GM12878 (cell line): ENCODE measurements around the gene NAA11. TPM values are rescaled to one million over a fixed set of nuclear protein-coding genes. Genes with fewer than 3 reads are reported as not detected.

Source experiments
- ATAC-seq: fragments of 200-7000 bp; cut with Tn5 transposase; 3 replicates; pipeline ENCODE4 v1.9.1; 2020; ENCODE audit warnings: mild to moderate bottlenecking, moderate library complexity
- BruUV-seq: library from RNA; stranded (reverse); fragments of 400-500 nt; replicated peaks from 2 replicates; lab custom pipeline; 2021; lab: Mats Ljungman, UMichigan
- CTCF ChIA-PET: fragments of 300-600 bp; sonication (Branson Sonifier 250); formaldehyde crosslinking; extraction: SDS; loops from one replicate; lab custom pipeline; 2021; ENCODE audit warnings: inconsistent platforms; lab: Yijun Ruan, JAX
- POLR2A ChIA-PET: fragments of 350-600 bp; formaldehyde crosslinking; extraction: SDS; loops from one replicate; lab custom pipeline; 2021; ENCODE audit warnings: inconsistent platforms; lab: Charles Lee
- RAD21 ChIA-PET: fragments of 300-600 bp; sonication (Branson Sonifier 250); formaldehyde crosslinking; loops from one replicate; lab custom pipeline; 2023; ENCODE audit warnings: antibody characterized with exemption; ENCODE audit not compliant: unreplicated experiment; lab: Charles Lee
- SMC1A ChIA-PET: fragments of 300-600 bp; sonication (Branson Sonifier 250); formaldehyde crosslinking; loops from one replicate; lab custom pipeline; 2023; ENCODE audit not compliant: unreplicated experiment, uncharacterized antibody; lab: Charles Lee
- DNase-seq: peaks from one replicate; pipeline ENCODE4 v3.0.0-alpha.2; 2011; ENCODE audit warnings: low read depth, low spot score
- FAIRE-seq: peaks from 3 replicates; lab custom pipeline; 2011; peaks lifted over from hg19 to GRCh38; lab: Jason Lieb, UNC
- H2AFZ ChIP-seq: 2 replicates; pipeline ENCODE4 v1.6.0; 2011; ENCODE audit warnings: low read depth, low read length, control low read depth; ENCODE audit not compliant: control insufficient read depth
- H3K27ac ChIP-seq: 2 replicates; pipeline ENCODE4 v1.5.1; 2011; ENCODE audit warnings: control low read depth; ENCODE audit not compliant: control insufficient read depth, insufficient read depth
- H3K27me3 ChIP-seq, 2 experiments: replicated peaks in 1 of 2; 2 replicates each; pipeline versions ENCODE4 v1.6.0 to v1.6.1; 2011; ENCODE audit warnings: low read length in 1 of 2; ENCODE audit not compliant: control insufficient read depth in 2 of 2, insufficient read depth in 2 of 2
- H3K36me3 ChIP-seq, 2 experiments: 2 replicates each; pipeline ENCODE4 v1.5.1; 2011; ENCODE audit warnings: low read length in 1 of 2; ENCODE audit not compliant: control insufficient read depth in 2 of 2, insufficient read depth in 2 of 2
- H3K4me1 ChIP-seq: 2 replicates; pipeline ENCODE4 v1.6.1; 2011; ENCODE audit warnings: mild to moderate bottlenecking, low read length, moderate library complexity, mixed read lengths; ENCODE audit not compliant: control insufficient read depth, insufficient read depth
- H3K4me2 ChIP-seq: 2 replicates; pipeline ENCODE4 v1.6.0; 2011; ENCODE audit warnings: control low read depth; ENCODE audit not compliant: control insufficient read depth, insufficient read depth
- H3K4me3 ChIP-seq: fragments of 200-600 bp; sonication (generic); 2 replicates; pipeline ENCODE4 v1.5.1; 2016
- H3K79me2 ChIP-seq: 2 replicates; pipeline ENCODE4 v1.6.0; 2011; ENCODE audit warnings: low read length; ENCODE audit not compliant: control insufficient read depth, insufficient read depth
- H3K9ac ChIP-seq: 2 replicates; pipeline ENCODE4 v1.8.0; 2011; ENCODE audit warnings: low read length, control low read depth, mixed read lengths; ENCODE audit not compliant: control insufficient read depth, insufficient read depth
- H3K9me3 ChIP-seq: replicated peaks from 3 replicates; pipeline ENCODE4 v1.5.1; 2011; ENCODE audit warnings: mild to moderate bottlenecking, low read length; ENCODE audit not compliant: control insufficient read depth, insufficient read depth
- H4K20me1 ChIP-seq: 2 replicates; pipeline ENCODE4 v1.6.0; 2011; ENCODE audit not compliant: control insufficient read depth, insufficient read depth
- CHD1 ChIP-seq: IDR thresholded peaks from 2 replicates; pipeline ENCODE4 v1.6.1; 2012; ENCODE audit warnings: low read depth, low read length, improper control_type of control experiment
- CREM ChIP-seq: IDR thresholded peaks from 2 replicates; pipeline ENCODE4 v1.6.1; 2014; ENCODE audit warnings: antibody characterized with exemption, low read depth
- EP300 ChIP-seq, 2 experiments: fragments of 150-350 bp in 1 of 2; IDR thresholded peaks; 2 replicates each; pipeline ENCODE4 v1.6.1; 2011 to 2012; ENCODE audit warnings: low read depth in 2 of 2, low read length in 2 of 2, borderline replicate concordance in 1 of 2, improper control_type of control experiment in 1 of 2, inconsistent platforms in 1 of 2; ENCODE audit not compliant: control insufficient read depth in 1 of 2
- IRF4 ChIP-seq: IDR thresholded peaks from 2 replicates; pipeline ENCODE4 v1.6.1; 2011; ENCODE audit warnings: low read depth, low read length
- PKNOX1 ChIP-seq: fragments of 450-650 bp; IDR thresholded peaks from 2 replicates; pipeline ENCODE4 v1.6.1; 2016; ENCODE audit warnings: mild to moderate bottlenecking
- RUNX3 ChIP-seq: IDR thresholded peaks from 2 replicates; pipeline ENCODE4 v1.6.1; 2012; ENCODE audit warnings: low read length, inconsistent platforms
- SIX5 ChIP-seq: IDR thresholded peaks from 2 replicates; pipeline ENCODE4 v1.6.1; 2011; ENCODE audit warnings: mild to moderate bottlenecking, low read depth, low read length, moderate library complexity; ENCODE audit not compliant: severe bottlenecking
- SREBF1 ChIP-seq: IDR thresholded peaks from 2 replicates; pipeline ENCODE4 v1.6.1; 2012; ENCODE audit warnings: mild to moderate bottlenecking, low read length
- TCF7 ChIP-seq: IDR thresholded peaks from 2 replicates; pipeline ENCODE4 v1.6.1; 2014; ENCODE audit warnings: antibody characterized with exemption, borderline replicate concordance
- ZBTB4 ChIP-seq: fragments of 450-650 bp; formaldehyde crosslinking; IDR thresholded peaks from 2 replicates; pipeline ENCODE4 v1.4.0; 2022; ENCODE audit warnings: mild to moderate bottlenecking, moderate library complexity
- ZNF274 ChIP-seq: IDR thresholded peaks from one replicate; pipeline ENCODE4 v1.8.0; 2011; ENCODE audit not compliant: insufficient read length, insufficient read depth
- in situ Hi-C: fragments of 300-500 bp; cut with MboI; formaldehyde crosslinking; loops from 9 replicates; pipeline ENCODE4 v1.14.3; 2018; ENCODE audit warnings: mixed read lengths
- intact Hi-C: fragments of 100-400 bp; cut with micrococcal nuclease; formaldehyde crosslinking; loops from one replicate; pipeline ENCODE4 v1.14.2; 2022; ENCODE audit not compliant: unreplicated experiment
- polyA plus RNA-seq, 11 experiments: library from polyadenylated mRNA; depleted of rRNA in 4 of 11; unstranded in 6 of 11; stranded (reverse) in 5 of 11; fragments of >200 nt; fragmentation: Nextera tagmentation in 4 of 11; fragmentation: Illumina TruSeq in 1 of 11; extraction: Ambion mirVana in 4 of 11; extraction: Trizol in 1 of 11; gene quantifications; 1 replicate in 1 of 11; 2 replicates in 10 of 11; pipeline versions ENCODE4 v1.2.1 to v1.2.3, GENCODE V29; 2011 to 2016; ENCODE audit warnings: inconsistent platforms in 2 of 11, missing spikeins in 2 of 11, low read depth in 1 of 11
- total RNA-seq, 4 experiments: library from RNA; depleted of rRNA in 3 of 4; stranded (reverse); fragments of >200 nt in 3 of 4; fragmentation: Illumina TruSeq in 1 of 4; extraction: Trizol in 1 of 4; gene quantifications; 2 replicates each; pipeline versions ENCODE4 v1.2.1 to v1.2.3, GENCODE V29; 2013 to 2021
- TF ChIP-seq, protein P1 (sequence below): fragments of 450-650 bp; IDR thresholded peaks from 2 replicates; pipeline ENCODE4 v1.6.1; 2016; ENCODE audit warnings: mild to moderate bottlenecking, moderate library complexity, borderline replicate concordance
- TF ChIP-seq, protein P2 (sequence below): IDR thresholded peaks from 2 replicates; pipeline ENCODE4 v1.6.1; 2012; ENCODE audit warnings: low read depth, low read length, improper control_type of control experiment

NAA11 gene
- total and polyA plus RNA-seq, 10 of the 15 experiments (the other 5 are each of a cell fraction or from before 2014, with no cell fraction given) = 0.12 to 0.16 TPM; not detected in 8

DNA sequence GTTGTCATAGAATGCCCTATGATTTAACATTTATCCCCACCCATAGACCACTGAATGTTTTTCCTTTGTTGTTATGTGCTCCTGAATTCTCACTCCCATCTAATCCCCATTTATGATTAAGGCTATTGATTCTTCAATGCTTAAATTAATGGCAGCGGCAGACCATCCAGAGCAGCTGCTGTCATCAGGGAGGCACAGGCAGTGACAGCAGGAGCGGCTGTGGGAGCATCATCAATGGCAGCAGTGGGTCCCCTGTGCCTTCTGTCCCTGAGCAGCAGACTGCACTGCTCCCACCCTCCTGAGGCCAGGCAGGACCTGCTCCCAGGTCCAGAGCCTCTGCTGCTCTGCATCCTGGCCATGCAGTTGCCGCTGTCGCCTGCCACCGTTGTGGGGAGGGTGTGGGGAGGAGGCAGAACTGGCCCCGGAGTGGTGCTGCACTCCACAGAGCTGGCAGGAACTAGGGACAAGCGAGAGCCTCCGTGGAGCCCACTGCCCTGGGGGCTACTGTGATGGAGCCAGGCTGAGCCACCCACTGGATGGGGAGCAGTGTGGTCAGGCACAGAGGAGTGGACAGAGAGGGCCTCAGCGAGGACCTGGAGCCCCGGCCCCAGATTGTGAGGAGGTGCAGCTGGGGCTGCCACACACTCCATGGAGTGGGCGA, 29.0 kb downstream of the NAA11 start (continued):
- TF ChIP-seq EP300 (IDR thresholded peaks at IDR 0.05; ENCODE audit: borderline replicate concordance in 1 of 2, control insufficient read depth in 1 of 2, low read depth in 2 of 2, low read length in 2 of 2) = no peak
- no peak for TF ChIP-seq RUNX3
- TF ChIP-seq ZBTB4 (CRISPR knock-in tag) = no peak
- no peak for TF ChIP-seq CREM

DNA sequence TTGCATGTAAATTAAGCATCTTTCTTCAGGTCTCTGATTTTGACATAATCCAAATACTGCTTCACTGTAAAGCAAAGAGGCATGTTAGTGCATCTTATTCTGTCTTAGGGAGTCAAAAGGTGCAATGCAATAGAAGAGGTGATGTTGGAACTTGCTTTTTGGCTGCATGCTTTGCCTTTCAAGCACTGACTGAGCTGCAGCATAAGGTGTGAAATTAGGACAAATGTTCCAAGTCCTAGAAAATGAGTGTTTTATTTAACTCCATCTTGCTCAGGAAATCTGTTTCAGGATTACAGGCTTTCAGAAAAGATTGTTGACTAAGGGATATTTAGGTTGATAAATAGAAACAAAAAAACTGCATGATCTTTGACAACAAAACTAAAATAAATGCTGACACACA, 30.8 kb downstream of the NAA11 start:
- DNase-seq (no peak), ATAC-seq (no peak), FAIRE-seq (no peak)
- no peaks in the 10 kb centered on the region for H3K36me3 ChIP-seq
- H3K4me1 ChIP-seq = no peaks in the 10 kb centered on the region
- no TSS peak for BruUV-seq
- H3K9me3 ChIP-seq = no peaks in the 10 kb centered on the region
- no peak overlapping the region for H3K27ac ChIP-seq
- H3K79me2 ChIP-seq = no peaks in the 10 kb centered on the region
- no peak overlapping the region for H3K9ac ChIP-seq
- no peaks in the 10 kb centered on the region for H3K27me3 ChIP-seq
- intact Hi-C loops = no loop called here
- no peak overlapping the region for H2AFZ ChIP-seq
- H3K4me2 ChIP-seq = no peak overlapping the region
- ChIA-PET POLR2A (interaction anchor here (0.5 kb wide), 1 partner anchor 197 kb away, joined by 3 read pairs; no protein-coding TSS in a partner anchor), CTCF (interaction anchor here (1.7 kb wide), 1 partner anchor 12 kb away, joined by 6 read pairs; no protein-coding TSS in a partner anchor), SMC1A (interaction anchor here (0.7 to 6.0 kb wide), 4 partner anchors 12 to 253 kb away, joined by 3 to 37 read pairs (median 5); no protein-coding TSS in a partner anchor), RAD21 (no interaction called here)
- in situ Hi-C loops = no loop called here
- H3K4me3 ChIP-seq = no peak overlapping the region
- H4K20me1 ChIP-seq = no peaks in the 10 kb centered on the region
- TF ChIP-seq IRF4 (no peak), PKNOX1 (no peak), ZNF274 (no peak), TCF7 (no peak), CHD1 (no peak), SREBF1 (no peak), SIX5 (no peak)
- TF ChIP-seq, protein P1, sequence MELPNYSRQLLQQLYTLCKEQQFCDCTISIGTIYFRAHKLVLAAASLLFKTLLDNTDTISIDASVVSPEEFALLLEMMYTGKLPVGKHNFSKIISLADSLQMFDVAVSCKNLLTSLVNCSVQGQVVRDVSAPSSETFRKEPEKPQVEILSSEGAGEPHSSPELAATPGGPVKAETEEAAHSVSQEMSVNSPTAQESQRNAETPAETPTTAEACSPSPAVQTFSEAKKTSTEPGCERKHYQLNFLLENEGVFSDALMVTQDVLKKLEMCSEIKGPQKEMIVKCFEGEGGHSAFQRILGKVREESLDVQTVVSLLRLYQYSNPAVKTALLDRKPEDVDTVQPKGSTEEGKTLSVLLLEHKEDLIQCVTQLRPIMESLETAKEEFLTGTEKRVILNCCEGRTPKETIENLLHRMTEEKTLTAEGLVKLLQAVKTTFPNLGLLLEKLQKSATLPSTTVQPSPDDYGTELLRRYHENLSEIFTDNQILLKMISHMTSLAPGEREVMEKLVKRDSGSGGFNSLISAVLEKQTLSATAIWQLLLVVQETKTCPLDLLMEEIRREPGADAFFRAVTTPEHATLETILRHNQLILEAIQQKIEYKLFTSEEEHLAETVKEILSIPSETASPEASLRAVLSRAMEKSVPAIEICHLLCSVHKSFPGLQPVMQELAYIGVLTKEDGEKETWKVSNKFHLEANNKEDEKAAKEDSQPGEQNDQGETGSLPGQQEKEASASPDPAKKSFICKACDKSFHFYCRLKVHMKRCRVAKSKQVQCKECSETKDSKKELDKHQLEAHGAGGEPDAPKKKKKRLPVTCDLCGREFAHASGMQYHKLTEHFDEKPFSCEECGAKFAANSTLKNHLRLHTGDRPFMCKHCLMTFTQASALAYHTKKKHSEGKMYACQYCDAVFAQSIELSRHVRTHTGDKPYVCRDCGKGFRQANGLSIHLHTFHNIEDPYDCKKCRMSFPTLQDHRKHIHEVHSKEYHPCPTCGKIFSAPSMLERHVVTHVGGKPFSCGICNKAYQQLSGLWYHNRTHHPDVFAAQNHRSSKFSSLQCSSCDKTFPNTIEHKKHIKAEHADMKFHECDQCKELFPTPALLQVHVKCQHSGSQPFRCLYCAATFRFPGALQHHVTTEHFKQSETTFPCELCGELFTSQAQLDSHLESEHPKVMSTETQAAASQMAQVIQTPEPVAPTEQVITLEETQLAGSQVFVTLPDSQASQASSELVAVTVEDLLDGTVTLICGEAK = no peak
- TF ChIP-seq, protein P2, sequence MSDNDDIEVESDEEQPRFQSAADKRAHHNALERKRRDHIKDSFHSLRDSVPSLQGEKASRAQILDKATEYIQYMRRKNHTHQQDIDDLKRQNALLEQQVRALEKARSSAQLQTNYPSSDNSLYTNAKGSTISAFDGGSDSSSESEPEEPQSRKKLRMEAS = no peak
